Spleen (tissue), 11 donors: ENCODE measurements around the gene TBXAS1. TPM values are rescaled to one million over a fixed set of nuclear protein-coding genes. Genes with fewer than 3 reads are reported as not detected.
A peak's percentile ranks its signal among the peaks of the same experiment; 100 is the strongest.

Experiments used
- DNase-seq: peaks from one replicate; pipeline ENCODE4 v3.0.0-alpha.2; 2020
- H3K27ac ChIP-seq, 8 donors: fragments of 200-600 bp; sonication (generic) in 7 of 8; 1 replicate in 4 of 8; 2 replicates in 4 of 8; pipeline versions ENCODE4 v1.5.0 to v1.8.0; 2016 to 2021; ENCODE audit warnings: inconsistent platforms in 4 of 8, mild to moderate bottlenecking in 4 of 8, moderate library complexity in 1 of 8
- H3K27me3 ChIP-seq, 7 donors: fragments of 200-600 bp; sonication (generic) in 6 of 7; replicated peaks in 1 of 7; 1 replicate in 4 of 7; 2 replicates in 3 of 7; pipeline versions ENCODE4 v1.5.0 to v1.8.0; 2016 to 2021; ENCODE audit warnings: inconsistent platforms in 3 of 7, mild to moderate bottlenecking in 1 of 7
- H3K36me3 ChIP-seq, 6 donors: fragments of 200-600 bp; sonication (generic) in 5 of 6; 1 replicate in 4 of 6; 2 replicates in 2 of 6; pipeline versions ENCODE4 v1.5.0 to v1.8.0; 2016 to 2021; ENCODE audit warnings: inconsistent platforms in 2 of 6
- H3K4me1 ChIP-seq, 6 donors: fragments of 200-600 bp; sonication (generic) in 5 of 6; 1 replicate in 3 of 6; 2 replicates in 3 of 6; pipeline versions ENCODE4 v1.5.0 to v1.8.0; 2016 to 2021; ENCODE audit warnings: inconsistent platforms in 3 of 6
- H3K4me3 ChIP-seq, 8 donors: fragments of 200-600 bp; sonication (generic) in 7 of 8; 1 replicate in 4 of 8; 2 replicates in 4 of 8; pipeline versions ENCODE4 v1.5.0 to v1.8.0; 2016 to 2021; ENCODE audit warnings: inconsistent platforms in 4 of 8, mild to moderate bottlenecking in 4 of 8, moderate library complexity in 2 of 8
- H3K9me3 ChIP-seq, 8 donors: fragments of 200-600 bp; sonication (generic) in 7 of 8; 1 replicate in 4 of 8; 2 replicates in 4 of 8; pipeline versions ENCODE4 v1.5.0 to v1.8.0; 2016 to 2021; ENCODE audit warnings: inconsistent platforms in 4 of 8
- CTCF ChIP-seq, 11 experiments: fragments of 200-600 bp in 7 of 11; fragments of 450-650 bp in 4 of 11; sonication (generic) in 4 of 11; IDR thresholded peaks in 8 of 11; conservative IDR thresholded peaks in 3 of 11; 1 replicate in 7 of 11; 2 replicates in 4 of 11; pipeline versions ENCODE4 v1.4.0 to v1.8.0; 2016 to 2021; ENCODE audit warnings: antibody characterized with exemption in 11 of 11, inconsistent platforms in 4 of 11, mild to moderate bottlenecking in 1 of 11
- POLR2A ChIP-seq, 3 donors: fragments of 450-650 bp; IDR thresholded peaks; one replicate each; pipeline ENCODE4 v1.5.1; 2017; ENCODE audit warnings: antibody characterized with exemption in 3 of 3, mild to moderate bottlenecking in 1 of 3
- POLR2AphosphoS5 ChIP-seq, 3 donors: sonication (generic); formaldehyde crosslinking; IDR thresholded peaks; one replicate each; pipeline ENCODE4 v1.5.1; 2017; ENCODE audit warnings: antibody characterized with exemption in 3 of 3
- WGBS, 5 donors: extraction: QIAGEN DNeasy Blood & Tissue Kit in 3 of 5; methylation state at CpG; one replicate each; pipeline versions ENCODE4 v1.1.5 to v1.1.7; 2013 to 2018; 5-methylcytosine and 5-hydroxymethylcytosine counted together
- intact Hi-C: fragments of 100-400 bp; cut with DNase I; formaldehyde crosslinking; loops from one replicate; pipeline ENCODE4 v1.15.0; 2023; ENCODE audit warnings: low total_unique reads
- polyA plus RNA-seq, 3 donors: library from polyadenylated mRNA; stranded (reverse); fragments of 200-250 nt; gene quantifications; one replicate each; pipeline ENCODE4 v1.2.1, GENCODE V29; 2013
- total RNA-seq, 7 donors: library from RNA; depleted of rRNA in 3 of 7; stranded (reverse); fragments of >200 nt in 3 of 7; fragmentation: NEBNext Ultra II Directional in 4 of 7; extraction: Animal tissue kit (Norgen Biotek cat#: 25700) in 4 of 7; gene quantifications; one replicate each; pipeline versions ENCODE4 v1.1.0 to v1.2.1, GENCODE V29; 2016 to 2021
- donor health status: healthy with polysubstance abuse.
- donor health status: DM: no; HTN: no; CAD: no; lungs with moderate emphysema.
- donor health status: DM: no; HTN: no; CAD: no.
- donor health status: Bipolar disorder and iron deficiency.
- donor health status: healthy.
- donor health status: DM: no; HTN: no; CAD: no.
- donor health status: DM: yes; HTN: yes; CAD: no.

The TBXAS1 gene
- total and polyA plus RNA-seq, 10 donors, result 19.8 to 287 (median 147) TPM

- Histone ChIP-seq H3K27ac (peak overlapping the region in 1 of 8 donors; percentile 20), H3K4me3 (no peak overlapping the region), H3K9me3 (no peaks in the 10 kb centered on the region), H3K27me3 (no peaks in the 10 kb centered on the region), H3K36me3 (peaks cover 0 to 93% (median 26%) of the 10 kb centered on the region in 6 donors), H3K4me1 (peaks cover 0 to 50% (median 20%) of the 10 kb centered on the region in 6 donors)
- 93 to 100% (median 97%) methylated on average over 4 of the region's 4 CpGs for WGBS, 5 donors
- no peak for DNase-seq
- intact Hi-C loops, result no loop called here
- TF ChIP-seq POLR2AphosphoS5 (IDR thresholded peaks at IDR 0.05) (no peak), CTCF (IDR thresholded peaks at IDR 0.05 in 8 of 11, conservative IDR thresholded peaks at IDR 0.05 in 3 of 11) (no peak), POLR2A (IDR thresholded peaks at IDR 0.05) (no peak)
Measured at GRCh38 chr7:140048138-140048537, 219.1 kb downstream of the TBXAS1 start.

GRCh38 chr7:140048989-140049338 is 219.9 kb downstream of the TBXAS1 start:
- no peak for DNase-seq
- no peak for TF ChIP-seq POLR2AphosphoS5 (IDR thresholded peaks at IDR 0.05)
- TF ChIP-seq POLR2A (IDR thresholded peaks at IDR 0.05), result no peak
- no peak for TF ChIP-seq CTCF (IDR thresholded peaks at IDR 0.05 in 8 of 11, conservative IDR thresholded peaks at IDR 0.05 in 3 of 11)
- H3K4me1 ChIP-seq, result peaks cover 0 to 58% (median 27%) of the 10 kb centered on the region in 6 donors
- peak overlapping the region in 7 of 8 donors; percentile 29 to 75 (median 61) for H3K27ac ChIP-seq
- H3K36me3 ChIP-seq, result peaks cover 0 to 93% (median 20%) of the 10 kb centered on the region in 6 donors
- intact Hi-C loops, result no loop called here
- no peaks in the 10 kb centered on the region for H3K9me3 ChIP-seq
- WGBS, 5 donors, result 60 to 85% (median 78%) methylated on average over 1 of the region's 1 CpG
- no peak overlapping the region for H3K4me3 ChIP-seq
- no peaks in the 10 kb centered on the region for H3K27me3 ChIP-seq

- H3K4me1 ChIP-seq, result peaks cover 0 to 64% (median 32%) of the 10 kb centered on the region in 6 donors
- peaks cover 0 to 93% (median 18%) of the 10 kb centered on the region in 6 donors for H3K36me3 ChIP-seq
- peak overlapping the region in 7 of 8 donors; percentile 36 to 75 (median 61) for H3K27ac ChIP-seq
- no peaks in the 10 kb centered on the region for H3K9me3 ChIP-seq
- peak in 1 of 3 donors; percentile 5 for TF ChIP-seq POLR2AphosphoS5 (IDR thresholded peaks at IDR 0.05)
- no peak for TF ChIP-seq POLR2A (IDR thresholded peaks at IDR 0.05)
- no peak for TF ChIP-seq CTCF (IDR thresholded peaks at IDR 0.05 in 8 of 11, conservative IDR thresholded peaks at IDR 0.05 in 3 of 11)
- H3K27me3 ChIP-seq, result no peaks in the 10 kb centered on the region
- intact Hi-C loops, result no loop called here
- no peak overlapping the region for H3K4me3 ChIP-seq
- WGBS, 5 donors, result 73 to 78% (median 75%) methylated on average over 5 of the region's 5 CpGs
- no peak for DNase-seq
Measured at GRCh38 chr7:140049339-140050024, 220.4 kb downstream of the TBXAS1 start.

- 75 to 85% (median 80%) methylated on average over 3 of the region's 3 CpGs for WGBS, 5 donors
- Histone ChIP-seq H3K9me3 (no peaks in the 10 kb centered on the region), H3K36me3 (peaks cover 0 to 93% (median 18%) of the 10 kb centered on the region in 6 donors), H3K4me3 (no peak overlapping the region), H3K4me1 (peaks cover 0 to 70% (median 35%) of the 10 kb centered on the region in 6 donors), H3K27me3 (no peaks in the 10 kb centered on the region), H3K27ac (peak overlapping the region in 7 of 8 donors; percentile 41 to 75 (median 61))
- no peak for DNase-seq
- no peak for TF ChIP-seq POLR2A (IDR thresholded peaks at IDR 0.05)
- no peak for TF ChIP-seq POLR2AphosphoS5 (IDR thresholded peaks at IDR 0.05)
- no peak for TF ChIP-seq CTCF (IDR thresholded peaks at IDR 0.05 in 8 of 11, conservative IDR thresholded peaks at IDR 0.05 in 3 of 11)
- intact Hi-C loops, result no loop called here
Measured at GRCh38 chr7:140050100-140050499, 221.0 kb downstream of the TBXAS1 start.
